Smooth muscle cell (in vitro differentiated cells): ENCODE data around the gene CIDEA. TPM values are rescaled to one million over a fixed set of nuclear protein-coding genes. Genes with fewer than 3 reads are reported as not detected.

Experiments used
- DNase-seq: peaks from one replicate; lab custom pipeline; 2025; ENCODE audit not compliant: unreplicated experiment; lab: John Stamatoyannopoulos, UW
- H2AFZ ChIP-seq: fragments of 200-600 bp; sonication (generic); 2 replicates; pipeline ENCODE4 v1.6.0; 2016; ENCODE audit warnings: antibody characterized with exemption, low read depth, mild to moderate bottlenecking
- H3F3A ChIP-seq: fragments of 200-600 bp; sonication (generic); 2 replicates; pipeline ENCODE4 v1.6.0; 2017; ENCODE audit warnings: antibody characterized with exemption, low read depth
- H3K27ac ChIP-seq: fragments of 200-600 bp; sonication (generic); 2 replicates; pipeline ENCODE4 v1.5.1; 2016; ENCODE audit warnings: low read depth, mild to moderate bottlenecking
- H3K27me3 ChIP-seq: fragments of 200-600 bp; sonication (generic); 2 replicates; pipeline ENCODE4 v1.6.1; 2016; ENCODE audit warnings: low read depth, mild to moderate bottlenecking
- H3K36me3 ChIP-seq: fragments of 200-600 bp; sonication (generic); 2 replicates; pipeline ENCODE4 v1.5.1; 2016; ENCODE audit warnings: low read depth
- H3K4me1 ChIP-seq: fragments of 200-600 bp; sonication (generic); 2 replicates; pipeline ENCODE4 v1.5.1; 2016; ENCODE audit warnings: low read depth
- H3K4me2 ChIP-seq: fragments of 200-600 bp; sonication (generic); 2 replicates; pipeline ENCODE4 v1.6.0; 2016; ENCODE audit warnings: mild to moderate bottlenecking
- H3K4me3 ChIP-seq: fragments of 200-600 bp; sonication (generic); 2 replicates; pipeline ENCODE4 v1.5.1; 2016; ENCODE audit warnings: mild to moderate bottlenecking
- H3K79me2 ChIP-seq: fragments of 200-600 bp; sonication (generic); 2 replicates; pipeline ENCODE4 v1.6.0; 2016; ENCODE audit warnings: low read depth, mild to moderate bottlenecking
- H3K9ac ChIP-seq: fragments of 200-600 bp; sonication (generic); 2 replicates; pipeline ENCODE4 v1.6.0; 2016; ENCODE audit warnings: low read depth
- H3K9me3 ChIP-seq: fragments of 200-600 bp; sonication (generic); replicated peaks from 2 replicates; pipeline ENCODE4 v1.5.1; 2016; ENCODE audit warnings: low read depth
- H4K20me1 ChIP-seq: fragments of 200-600 bp; sonication (generic); 2 replicates; pipeline ENCODE4 v1.6.0; 2016; ENCODE audit warnings: low read depth
- WGBS: methylation state at CpG from one replicate; pipeline ENCODE4 v1.1.7; 2016; ENCODE audit warnings: low lambda C conversion rate; 5-methylcytosine and 5-hydroxymethylcytosine counted together
- polyA plus RNA-seq: library from polyadenylated mRNA; unstranded; fragments of >200 nt; fragmentation: Nextera tagmentation; extraction: Ambion mirVana; gene quantifications from 2 replicates; pipeline ENCODE4 v1.2.1, GENCODE V29; 2016
- total RNA-seq: library from RNA; depleted of rRNA; stranded (reverse); fragments of >200 nt; gene quantifications from 2 replicates; pipeline ENCODE4 v1.2.3, GENCODE V29; 2014
- TF ChIP-seq, protein P1 (sequence below): fragments of 200-600 bp; sonication (generic); IDR thresholded peaks from 2 replicates; pipeline ENCODE4 v1.5.1; 2017; ENCODE audit warnings: borderline replicate concordance, mild to moderate bottlenecking, antibody characterized with exemption; ENCODE audit not compliant: insufficient read depth, poor library complexity, severe bottlenecking

The CIDEA gene
- total and polyA plus RNA-seq, 2 experiments from 2014 or later = not detected

DNA sequence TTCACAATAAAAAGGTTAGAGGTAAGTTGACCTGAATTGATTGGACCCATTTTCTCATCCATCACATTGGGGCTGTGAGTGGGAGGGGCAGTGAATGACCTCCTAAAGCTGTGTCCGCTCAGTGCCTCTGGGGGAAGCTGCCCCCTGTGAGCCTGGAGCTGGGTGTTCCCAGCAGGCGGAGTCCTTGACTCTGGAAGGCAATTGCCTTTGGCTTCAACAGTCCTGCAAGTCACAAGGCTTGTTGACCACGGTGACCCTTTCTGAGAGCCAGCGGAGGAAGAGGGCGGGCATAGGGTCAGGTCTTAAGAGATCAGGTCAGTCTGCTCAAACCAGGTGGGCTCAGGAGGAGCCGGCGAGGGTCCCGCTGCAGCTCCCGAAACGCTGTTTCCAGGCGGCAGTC lies 1.1 kb upstream of the CIDEA start:
- Histone ChIP-seq H3K9me3 (no peaks in the 10 kb centered on the region), H3K4me2 (no peak overlapping the region), H3K27ac (no peak overlapping the region), H3K4me1 (peaks cover 10% of the 10 kb centered on the region), H3K9ac (no peak overlapping the region), H3K36me3 (no peaks in the 10 kb centered on the region), H3K4me3 (no peak overlapping the region), H3K79me2 (no peaks in the 10 kb centered on the region), H3F3A (no peaks in the 10 kb centered on the region), H2AFZ (no peak overlapping the region), H4K20me1 (no peaks in the 10 kb centered on the region), H3K27me3 (peaks cover 64% of the 10 kb centered on the region)
- no peak for DNase-seq
- TF ChIP-seq, protein P1, sequence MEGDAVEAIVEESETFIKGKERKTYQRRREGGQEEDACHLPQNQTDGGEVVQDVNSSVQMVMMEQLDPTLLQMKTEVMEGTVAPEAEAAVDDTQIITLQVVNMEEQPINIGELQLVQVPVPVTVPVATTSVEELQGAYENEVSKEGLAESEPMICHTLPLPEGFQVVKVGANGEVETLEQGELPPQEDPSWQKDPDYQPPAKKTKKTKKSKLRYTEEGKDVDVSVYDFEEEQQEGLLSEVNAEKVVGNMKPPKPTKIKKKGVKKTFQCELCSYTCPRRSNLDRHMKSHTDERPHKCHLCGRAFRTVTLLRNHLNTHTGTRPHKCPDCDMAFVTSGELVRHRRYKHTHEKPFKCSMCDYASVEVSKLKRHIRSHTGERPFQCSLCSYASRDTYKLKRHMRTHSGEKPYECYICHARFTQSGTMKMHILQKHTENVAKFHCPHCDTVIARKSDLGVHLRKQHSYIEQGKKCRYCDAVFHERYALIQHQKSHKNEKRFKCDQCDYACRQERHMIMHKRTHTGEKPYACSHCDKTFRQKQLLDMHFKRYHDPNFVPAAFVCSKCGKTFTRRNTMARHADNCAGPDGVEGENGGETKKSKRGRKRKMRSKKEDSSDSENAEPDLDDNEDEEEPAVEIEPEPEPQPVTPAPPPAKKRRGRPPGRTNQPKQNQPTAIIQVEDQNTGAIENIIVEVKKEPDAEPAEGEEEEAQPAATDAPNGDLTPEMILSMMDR = no peak
- whole genome bisulfite sequencing = 51% methylated on average over 10 of the region's 11 CpGs

DNA sequence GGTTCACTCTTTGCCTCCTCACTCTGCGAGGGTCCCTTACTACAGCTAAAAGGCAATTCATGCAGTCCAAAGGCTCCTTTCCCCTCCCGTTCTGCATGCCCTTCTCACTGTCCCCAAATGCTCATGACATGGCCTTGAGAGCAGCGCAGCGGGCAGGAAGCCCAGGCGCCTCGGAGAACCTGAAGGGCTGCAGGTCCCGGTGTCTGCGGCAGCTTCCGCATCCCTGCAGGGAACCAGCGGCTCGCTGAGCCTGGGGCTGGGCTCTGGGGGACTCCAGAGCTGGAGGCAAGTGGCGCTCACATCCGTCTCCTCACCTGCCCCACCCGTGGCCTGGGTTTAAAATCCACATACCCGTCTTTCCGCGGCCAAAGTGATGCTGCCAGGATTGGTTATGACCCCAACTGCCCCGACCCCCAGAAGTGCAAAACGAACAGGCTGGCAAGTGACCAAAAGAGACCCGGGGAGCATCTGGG lies 462 bp upstream of the CIDEA start:
- peaks cover 10% of the 10 kb centered on the region for H3K4me1 ChIP-seq
- H4K20me1 ChIP-seq = no peaks in the 10 kb centered on the region
- no peak overlapping the region for H3K9ac ChIP-seq
- H3K79me2 ChIP-seq = no peaks in the 10 kb centered on the region
- H3K4me2 ChIP-seq = peak overlapping the region; percentile 85
- H3K27ac ChIP-seq = no peak overlapping the region
- H3K27me3 ChIP-seq = peaks cover 59% of the 10 kb centered on the region
- TF ChIP-seq, protein P1 = no peak
- peak overlapping the region; percentile 41 for H3K4me3 ChIP-seq
- H3K36me3 ChIP-seq = no peaks in the 10 kb centered on the region
- H2AFZ ChIP-seq = peak overlapping the region; percentile 46
- no peaks in the 10 kb centered on the region for H3F3A ChIP-seq
- 5% methylated on average over 20 of the region's 20 CpGs for WGBS
- no peaks in the 10 kb centered on the region for H3K9me3 ChIP-seq
- no peak for DNase-seq

DNA sequence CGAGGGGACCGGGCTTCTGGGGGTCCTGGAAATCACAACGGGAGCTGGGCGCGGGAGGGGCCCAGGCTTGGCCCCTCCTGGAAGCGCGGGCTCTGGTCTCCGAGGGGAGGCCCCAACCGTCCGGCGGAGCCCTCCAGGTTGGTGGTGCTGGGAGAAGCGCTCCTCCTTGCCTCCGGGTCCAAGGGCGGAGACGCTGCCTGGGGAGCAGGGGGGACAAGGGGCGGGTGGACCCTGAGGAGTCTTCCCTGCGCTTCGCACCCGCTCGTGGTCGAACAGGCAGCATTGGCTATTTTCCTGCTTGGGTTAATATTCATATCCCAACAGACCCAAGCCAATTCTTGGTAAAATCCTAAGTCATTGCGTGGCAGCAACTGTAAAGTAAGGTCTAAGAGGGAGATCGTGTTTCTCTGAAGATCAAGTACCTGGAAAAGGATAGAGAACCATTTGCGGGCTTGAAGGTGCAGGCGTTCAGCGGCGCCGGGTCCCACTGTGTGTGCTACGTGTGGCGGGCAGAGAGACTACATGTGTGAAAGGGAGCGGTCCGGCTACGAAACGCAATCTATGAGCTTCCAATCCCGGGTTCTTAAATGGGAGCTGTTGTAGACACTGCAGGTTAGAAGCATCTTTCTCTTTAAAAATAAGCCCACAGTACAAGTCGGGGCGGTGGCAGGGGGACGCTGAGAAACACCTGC lies 805 bp downstream of the CIDEA start:
- TF ChIP-seq, protein P1 = no peak
- Histone ChIP-seq H3K9me3 (no peaks in the 10 kb centered on the region), H3K27ac (no peak overlapping the region), H3K4me3 (peak overlapping the region; percentile 41), H3F3A (no peaks in the 10 kb centered on the region), H3K4me1 (peaks cover 10% of the 10 kb centered on the region), H3K4me2 (peak overlapping the region; percentile 85), H3K36me3 (no peaks in the 10 kb centered on the region), H3K79me2 (no peaks in the 10 kb centered on the region), H3K9ac (no peak overlapping the region), H3K27me3 (peaks cover 51% of the 10 kb centered on the region), H2AFZ (no peak overlapping the region), H4K20me1 (no peaks in the 10 kb centered on the region)
- 44% methylated on average over 34 of the region's 38 CpGs for WGBS
- DNase-seq = no peak

DNA sequence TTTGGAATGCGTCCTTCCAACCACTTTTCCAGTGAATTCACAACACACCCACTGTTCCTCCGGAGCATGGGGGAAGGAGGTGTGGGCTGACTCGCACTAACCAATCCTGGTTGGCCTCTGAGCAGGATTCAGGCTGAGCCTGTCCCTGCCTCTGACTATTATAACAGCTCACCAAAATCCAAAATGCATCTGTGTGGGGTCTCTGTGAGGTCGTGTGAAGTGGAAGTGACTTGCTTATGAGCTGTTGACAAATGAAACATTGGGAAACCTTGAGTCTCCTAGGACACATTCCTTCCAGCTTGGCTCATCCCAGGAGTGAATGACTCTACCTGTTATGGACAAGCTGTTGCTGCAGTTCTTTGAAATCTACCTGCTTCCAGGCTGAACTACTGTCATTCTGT lies 1.5 kb downstream of the CIDEA start:
- no peak overlapping the region for H3K9ac ChIP-seq
- H3K9me3 ChIP-seq = no peaks in the 10 kb centered on the region
- WGBS = 19% methylated on average over 4 of the region's 4 CpGs
- no peaks in the 10 kb centered on the region for H4K20me1 ChIP-seq
- no peak for DNase-seq
- no peak overlapping the region for H3K27ac ChIP-seq
- H3K4me3 ChIP-seq = no peak overlapping the region
- no peaks in the 10 kb centered on the region for H3K79me2 ChIP-seq
- TF ChIP-seq, protein P1 = no peak
- H3K36me3 ChIP-seq = no peaks in the 10 kb centered on the region
- peaks cover 10% of the 10 kb centered on the region for H3K4me1 ChIP-seq
- no peak overlapping the region for H2AFZ ChIP-seq
- H3F3A ChIP-seq = no peaks in the 10 kb centered on the region
- H3K27me3 ChIP-seq = peaks cover 49% of the 10 kb centered on the region
- peak overlapping the region; percentile 85 for H3K4me2 ChIP-seq
